ENCODE data around the gene RNF214. TPM values are rescaled to one million over a fixed set of nuclear protein-coding genes. Genes with fewer than 3 reads are reported as not detected.
"Not testable (repeated sequence)": the region's sequence is repeated elsewhere in the genome, so short reads cannot be mapped to it uniquely, and the experiment has no call there.

The RNF214 gene
- 37.4 TPM for polyA plus RNA-seq (2013, experiment 1 of 4)
- polyA plus RNA-seq (2013, experiment 2 of 4), result 41.0 TPM
- polyA plus RNA-seq (2013, experiment 3 of 4), result 30.4 TPM
- 35.7 TPM for polyA plus RNA-seq (2013, experiment 4 of 4)

GRCh38 chr11:117232092-117232878, at the start of gene RNF214:
RNF214 (plus strand) TSS chr11:117232671; CDS start chr11:117234273, 1,602 bp downstream.
- WGBS, 2 experiments, result 0% methylated on average over 71 to 79 of the region's 94 CpGs
- Histone ChIP-seq H3K27ac (ENCODE audit: insufficient read depth, low read depth, low read length, poor library complexity, severe bottlenecking) (peak within 1 kb of the TSS; percentile 28), H3K4me3 (ENCODE audit: insufficient read depth, low read depth, low read length) (peak within 1 kb of the TSS; percentile 94), H3K4me1 (ENCODE audit: control insufficient read depth, insufficient read depth, low read length) (peaks cover 10% of the 10 kb centered on the region), H3K36me3 (ENCODE audit: control insufficient read depth, insufficient read depth, low read length) (peaks cover 4% of the 10 kb centered on the region), H3K9me3 (ENCODE audit: control insufficient read depth, low read length) (no peaks in the 10 kb centered on the region), H3K27me3 (ENCODE audit: control insufficient read depth, insufficient read depth, low read length, poor library complexity, severe bottlenecking) (no peaks in the 10 kb centered on the region)

GRCh38 chr11:117183178-117183577, 49.3 kb upstream of the RNF214 start:
- 92 to 95% methylated on average over 13 of the region's 13 CpGs for WGBS, 2 experiments
- not testable (repeated sequence) for H3K27ac ChIP-seq (ENCODE audit: insufficient read depth, low read depth, low read length, poor library complexity, severe bottlenecking); H3K27me3 ChIP-seq (ENCODE audit: control insufficient read depth, insufficient read depth, low read length, poor library complexity, severe bottlenecking); H3K4me3 ChIP-seq (ENCODE audit: insufficient read depth, low read depth, low read length); H3K9me3 ChIP-seq (ENCODE audit: control insufficient read depth, low read length); H3K36me3 ChIP-seq (ENCODE audit: control insufficient read depth, insufficient read depth, low read length)
- peaks cover 16% of the 10 kb centered on the region for H3K4me1 ChIP-seq (ENCODE audit: control insufficient read depth, insufficient read depth, low read length)

GRCh38 chr11:117183724-117184349, 48.6 kb upstream of the RNF214 start:
- peaks cover 4% of the 10 kb centered on the region for H3K36me3 ChIP-seq (ENCODE audit: control insufficient read depth, insufficient read depth, low read length)
- H3K27ac ChIP-seq (ENCODE audit: insufficient read depth, low read depth, low read length, poor library complexity, severe bottlenecking), result no peak overlapping the region
- H3K27me3 ChIP-seq (ENCODE audit: control insufficient read depth, insufficient read depth, low read length, poor library complexity, severe bottlenecking), result no peaks in the 10 kb centered on the region
- peaks cover 16% of the 10 kb centered on the region for H3K4me1 ChIP-seq (ENCODE audit: control insufficient read depth, insufficient read depth, low read length)
- 95 to 96% methylated on average over 10 to 11 of the region's 11 CpGs for WGBS, 2 experiments
- H3K4me3 ChIP-seq (ENCODE audit: insufficient read depth, low read depth, low read length), result no peak overlapping the region
- no peaks in the 10 kb centered on the region for H3K9me3 ChIP-seq (ENCODE audit: control insufficient read depth, low read length)

GRCh38 chr11:117185736-117186430, 46.6 kb upstream of the RNF214 start:
- Histone ChIP-seq H3K36me3 (ENCODE audit: control insufficient read depth, insufficient read depth, low read length) (peaks cover 4% of the 10 kb centered on the region), H3K27ac (ENCODE audit: insufficient read depth, low read depth, low read length, poor library complexity, severe bottlenecking) (no peak overlapping the region), H3K4me3 (ENCODE audit: insufficient read depth, low read depth, low read length) (no peak overlapping the region), H3K27me3 (ENCODE audit: control insufficient read depth, insufficient read depth, low read length, poor library complexity, severe bottlenecking) (no peaks in the 10 kb centered on the region), H3K4me1 (ENCODE audit: control insufficient read depth, insufficient read depth, low read length) (peaks cover under 1% of the 10 kb centered on the region), H3K9me3 (ENCODE audit: control insufficient read depth, low read length) (no peaks in the 10 kb centered on the region)
- 93 to 97% methylated on average over 5 of the region's 5 CpGs for WGBS, 2 experiments

- no peaks in the 10 kb centered on the region for H3K9me3 ChIP-seq (ENCODE audit: control insufficient read depth, low read length)
- no peak overlapping the region for H3K27ac ChIP-seq (ENCODE audit: insufficient read depth, low read depth, low read length, poor library complexity, severe bottlenecking)
- H3K27me3 ChIP-seq (ENCODE audit: control insufficient read depth, insufficient read depth, low read length, poor library complexity, severe bottlenecking), result no peaks in the 10 kb centered on the region
- no peaks in the 10 kb centered on the region for H3K4me1 ChIP-seq (ENCODE audit: control insufficient read depth, insufficient read depth, low read length)
- WGBS, 2 experiments, result 93 to 94% methylated on average over 4 of the region's 4 CpGs
- no peak overlapping the region for H3K4me3 ChIP-seq (ENCODE audit: insufficient read depth, low read depth, low read length)
- peaks cover 4% of the 10 kb centered on the region for H3K36me3 ChIP-seq (ENCODE audit: control insufficient read depth, insufficient read depth, low read length)
Measured at GRCh38 chr11:117186431-117186761, 46.1 kb upstream of the RNF214 start.

GRCh38 chr11:117187007-117187406, 45.5 kb upstream of the RNF214 start:
- Histone ChIP-seq H3K36me3 (ENCODE audit: control insufficient read depth, insufficient read depth, low read length) (peaks cover 7% of the 10 kb centered on the region), H3K4me3 (ENCODE audit: insufficient read depth, low read depth, low read length) (no peak overlapping the region), H3K27me3 (ENCODE audit: control insufficient read depth, insufficient read depth, low read length, poor library complexity, severe bottlenecking) (no peaks in the 10 kb centered on the region), H3K4me1 (ENCODE audit: control insufficient read depth, insufficient read depth, low read length) (no peaks in the 10 kb centered on the region), H3K9me3 (ENCODE audit: control insufficient read depth, low read length) (no peaks in the 10 kb centered on the region), H3K27ac (ENCODE audit: insufficient read depth, low read depth, low read length, poor library complexity, severe bottlenecking) (no peak overlapping the region)
- 90 to 91% methylated on average over 6 of the region's 6 CpGs for WGBS, 2 experiments

- Histone ChIP-seq H3K27me3 (ENCODE audit: control insufficient read depth, insufficient read depth, low read length, poor library complexity, severe bottlenecking) (no peaks in the 10 kb centered on the region), H3K4me3 (ENCODE audit: insufficient read depth, low read depth, low read length) (no peak overlapping the region), H3K9me3 (ENCODE audit: control insufficient read depth, low read length) (no peaks in the 10 kb centered on the region), H3K4me1 (ENCODE audit: control insufficient read depth, insufficient read depth, low read length) (no peaks in the 10 kb centered on the region), H3K27ac (ENCODE audit: insufficient read depth, low read depth, low read length, poor library complexity, severe bottlenecking) (no peak overlapping the region), H3K36me3 (ENCODE audit: control insufficient read depth, insufficient read depth, low read length) (peaks cover 7% of the 10 kb centered on the region)
- 93% methylated on average over 13 of the region's 13 CpGs for WGBS, 2 experiments
Measured at GRCh38 chr11:117187428-117187798, 45.1 kb upstream of the RNF214 start.

- Histone ChIP-seq H3K9me3 (ENCODE audit: control insufficient read depth, low read length) (no peaks in the 10 kb centered on the region), H3K4me1 (ENCODE audit: control insufficient read depth, insufficient read depth, low read length) (no peaks in the 10 kb centered on the region), H3K4me3 (ENCODE audit: insufficient read depth, low read depth, low read length) (no peak overlapping the region), H3K27ac (ENCODE audit: insufficient read depth, low read depth, low read length, poor library complexity, severe bottlenecking) (no peak overlapping the region), H3K36me3 (ENCODE audit: control insufficient read depth, insufficient read depth, low read length) (peaks cover 5% of the 10 kb centered on the region), H3K27me3 (ENCODE audit: control insufficient read depth, insufficient read depth, low read length, poor library complexity, severe bottlenecking) (no peaks in the 10 kb centered on the region)
- WGBS, 2 experiments, result 94 to 95% methylated on average over 16 of the region's 16 CpGs
Measured at GRCh38 chr11:117187799-117188481, 44.5 kb upstream of the RNF214 start.

- H3K9me3 ChIP-seq (ENCODE audit: control insufficient read depth, low read length), result no peaks in the 10 kb centered on the region
- H3K27ac ChIP-seq (ENCODE audit: insufficient read depth, low read depth, low read length, poor library complexity, severe bottlenecking), result no peak overlapping the region
- no peaks in the 10 kb centered on the region for H3K27me3 ChIP-seq (ENCODE audit: control insufficient read depth, insufficient read depth, low read length, poor library complexity, severe bottlenecking)
- H3K4me3 ChIP-seq (ENCODE audit: insufficient read depth, low read depth, low read length), result no peak overlapping the region
- peaks cover 5% of the 10 kb centered on the region for H3K36me3 ChIP-seq (ENCODE audit: control insufficient read depth, insufficient read depth, low read length)
- WGBS, 2 experiments, result 90 to 91% methylated on average over 20 of the region's 20 CpGs
- no peaks in the 10 kb centered on the region for H3K4me1 ChIP-seq (ENCODE audit: control insufficient read depth, insufficient read depth, low read length)
Measured at GRCh38 chr11:117188620-117189081, 43.8 kb upstream of the RNF214 start.
